ENCODE results near the gene ZNRF1. TPM values are rescaled to one million over a fixed set of nuclear protein-coding genes. Genes with fewer than 3 reads are reported as not detected.

The ZNRF1 gene
- polyA plus RNA-seq, 2 of the 4 experiments (the other 2 are of a cell fraction), result 18.6 to 22.6 TPM

DNA sequence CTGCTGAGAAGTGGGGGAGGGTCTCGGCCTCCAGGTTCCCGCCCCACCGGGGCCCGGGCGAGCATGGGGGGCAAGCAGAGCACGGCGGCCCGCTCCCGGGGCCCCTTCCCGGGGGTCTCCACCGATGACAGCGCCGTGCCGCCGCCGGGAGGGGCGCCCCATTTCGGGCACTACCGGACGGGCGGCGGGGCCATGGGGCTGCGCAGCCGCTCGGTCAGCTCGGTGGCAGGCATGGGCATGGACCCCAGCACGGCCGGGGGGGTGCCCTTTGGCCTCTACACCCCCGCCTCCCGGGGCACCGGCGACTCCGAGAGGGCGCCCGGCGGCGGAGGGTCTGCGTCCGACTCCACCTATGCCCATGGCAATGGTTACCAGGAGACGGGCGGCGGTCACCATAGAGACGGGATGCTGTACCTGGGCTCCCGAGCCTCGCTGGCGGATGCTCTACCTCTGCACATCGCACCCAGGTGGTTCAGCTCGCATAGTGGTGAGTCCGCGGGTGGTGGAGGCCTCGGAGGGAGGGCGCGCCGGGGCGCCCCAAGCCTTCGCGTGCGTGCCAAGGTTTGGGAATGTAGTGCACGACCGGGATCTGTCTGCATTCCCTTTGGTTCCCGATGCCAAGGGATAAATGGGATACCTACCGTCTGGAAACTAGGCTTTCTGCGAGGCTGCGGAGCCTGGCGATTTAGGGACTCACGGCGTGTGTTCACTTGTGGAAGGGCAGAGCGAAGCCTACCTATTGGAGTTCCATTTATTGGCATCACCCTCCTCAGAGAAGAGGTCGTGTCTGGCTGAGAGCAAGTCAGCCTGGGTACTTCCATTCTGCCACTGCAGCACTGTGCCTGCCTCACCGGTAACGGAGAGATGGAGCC, 1.0 kb downstream of the ZNRF1 start:
- peak overlapping the region; percentile 69 for H3K4me2 ChIP-seq
- DNase-seq (ENCODE audit: low read depth in 1 of 2, low spot score in 1 of 2) (no peak), FAIRE-seq (no peak), ATAC-seq (peak; percentile 37 to 53; a peak in 5 of 6 replicates)
- TF ChIP-seq RFX5 (IDR thresholded peaks at IDR 0.05) (no peak), RNF2 (IDR thresholded peaks at IDR 0.05; ENCODE audit: borderline replicate concordance, low read depth) (peak; percentile 26; the same call in 1 of the 2 replicates), KDM1A (IDR thresholded peaks at IDR 0.05; ENCODE audit: low read depth) (no peak), CBX2 (IDR thresholded peaks at IDR 0.05; ENCODE audit: borderline replicate concordance, low read depth) (no peak)
- TF ChIP-seq, protein P1, sequence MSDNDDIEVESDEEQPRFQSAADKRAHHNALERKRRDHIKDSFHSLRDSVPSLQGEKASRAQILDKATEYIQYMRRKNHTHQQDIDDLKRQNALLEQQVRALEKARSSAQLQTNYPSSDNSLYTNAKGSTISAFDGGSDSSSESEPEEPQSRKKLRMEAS (IDR thresholded peaks at IDR 0.05), result peak; percentile 18; the same call in 1 of the 2 replicates
- no peaks in the 10 kb centered on the region for H3K9me3 ChIP-seq
- POLR2A ChIA-PET, result interaction anchor here (1.5 to 2.4 kb wide), 3 partner anchors 15 to 111 kb away, joined by 6 to 14 read pairs (median 14); partner anchors contain the start of gene WDR59
- peak overlapping the region; percentile 80 for H3K4me3 ChIP-seq
- H3K4me1 ChIP-seq, result peaks cover 21% of the 10 kb centered on the region
- WGBS (ENCODE audit: missing lambda C conversion rate), result 31% methylated on average over 17 of the region's 71 CpGs
- CTCF ChIA-PET, result interaction anchor here (1.1 to 9.2 kb wide), 11 partner anchors 10 to 146 kb away, joined by 3 to 252 read pairs (median 8); partner anchors contain the start of gene LDHD
- H3K27ac ChIP-seq, result peak overlapping the region; percentile 92 to 98

DNA sequence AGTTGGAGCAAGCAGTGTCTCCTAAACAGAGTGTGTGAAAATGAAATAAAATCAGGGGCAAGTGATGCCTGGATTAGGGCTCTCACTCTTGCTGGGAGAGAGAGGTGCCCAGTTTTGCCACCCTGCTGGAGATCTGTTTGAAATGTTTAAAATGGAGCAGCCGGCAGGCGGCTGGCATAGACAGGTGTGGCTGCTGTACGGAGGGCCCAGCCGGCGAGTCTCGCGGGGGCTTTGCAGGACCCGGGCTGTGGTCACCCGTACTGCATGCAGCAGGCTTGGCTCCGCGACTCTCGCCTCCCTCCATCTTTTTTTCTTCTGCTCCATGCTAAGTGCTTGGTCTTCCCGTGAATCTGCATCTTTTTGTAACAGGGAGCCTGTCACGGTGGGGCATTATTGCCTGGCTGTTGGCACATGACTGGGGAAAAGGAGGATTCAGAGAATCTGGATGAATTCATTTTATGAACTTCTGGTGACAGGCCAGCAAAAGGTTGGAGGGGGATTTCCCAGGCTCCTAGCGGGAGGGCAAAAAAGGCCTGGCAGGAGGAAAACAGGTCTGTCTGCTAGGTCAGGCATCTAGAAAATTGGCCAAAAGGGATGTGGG, 1.8 kb downstream of the ZNRF1 start:
- no peak for TF ChIP-seq HOXB13 (CRISPR knock-in tag; IDR thresholded peaks at IDR 0.05; ENCODE audit: low read depth)
- TF ChIP-seq CHD4 (IDR thresholded peaks at IDR 0.05; ENCODE audit: borderline replicate concordance), result no peak
- TF ChIP-seq FOSL2 (IDR thresholded peaks at IDR 0.05), result no peak
- TF ChIP-seq FOSL2 (CRISPR knock-in tag; IDR thresholded peaks at IDR 0.05), result no peak
- no peak for TF ChIP-seq RCOR1 (IDR thresholded peaks at IDR 0.05; ENCODE audit: low read depth, low read length)
- no peak for TF ChIP-seq RFX5 (IDR thresholded peaks at IDR 0.05)
- TF ChIP-seq POLR2A (IDR thresholded peaks at IDR 0.05; ENCODE audit: low read length), result no peak
- TF ChIP-seq HOXB5 (CRISPR knock-in tag; IDR thresholded peaks at IDR 0.05), result no peak
- no peak for TF ChIP-seq ZSCAN20 (CRISPR knock-in tag; IDR thresholded peaks at IDR 0.05)
- TF ChIP-seq, protein P2, sequence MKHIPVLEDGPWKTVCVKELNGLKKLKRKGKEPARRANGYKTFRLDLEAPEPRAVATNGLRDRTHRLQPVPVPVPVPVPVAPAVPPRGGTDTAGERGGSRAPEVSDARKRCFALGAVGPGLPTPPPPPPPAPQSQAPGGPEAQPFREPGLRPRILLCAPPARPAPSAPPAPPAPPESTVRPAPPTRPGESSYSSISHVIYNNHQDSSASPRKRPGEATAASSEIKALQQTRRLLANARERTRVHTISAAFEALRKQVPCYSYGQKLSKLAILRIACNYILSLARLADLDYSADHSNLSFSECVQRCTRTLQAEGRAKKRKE (CRISPR knock-in tag; IDR thresholded peaks at IDR 0.05; ENCODE audit: low read depth), result no peak
- no peak for TF ChIP-seq JUN (IDR thresholded peaks at IDR 0.05)
- TF ChIP-seq, protein P3, sequence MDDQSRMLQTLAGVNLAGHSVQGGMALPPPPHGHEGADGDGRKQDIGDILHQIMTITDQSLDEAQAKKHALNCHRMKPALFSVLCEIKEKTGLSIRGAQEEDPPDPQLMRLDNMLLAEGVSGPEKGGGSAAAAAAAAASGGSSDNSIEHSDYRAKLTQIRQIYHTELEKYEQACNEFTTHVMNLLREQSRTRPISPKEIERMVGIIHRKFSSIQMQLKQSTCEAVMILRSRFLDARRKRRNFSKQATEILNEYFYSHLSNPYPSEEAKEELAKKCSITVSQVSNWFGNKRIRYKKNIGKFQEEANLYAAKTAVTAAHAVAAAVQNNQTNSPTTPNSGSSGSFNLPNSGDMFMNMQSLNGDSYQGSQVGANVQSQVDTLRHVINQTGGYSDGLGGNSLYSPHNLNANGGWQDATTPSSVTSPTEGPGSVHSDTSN (IDR thresholded peaks at IDR 0.05), result no peak
- TF ChIP-seq, protein P4, sequence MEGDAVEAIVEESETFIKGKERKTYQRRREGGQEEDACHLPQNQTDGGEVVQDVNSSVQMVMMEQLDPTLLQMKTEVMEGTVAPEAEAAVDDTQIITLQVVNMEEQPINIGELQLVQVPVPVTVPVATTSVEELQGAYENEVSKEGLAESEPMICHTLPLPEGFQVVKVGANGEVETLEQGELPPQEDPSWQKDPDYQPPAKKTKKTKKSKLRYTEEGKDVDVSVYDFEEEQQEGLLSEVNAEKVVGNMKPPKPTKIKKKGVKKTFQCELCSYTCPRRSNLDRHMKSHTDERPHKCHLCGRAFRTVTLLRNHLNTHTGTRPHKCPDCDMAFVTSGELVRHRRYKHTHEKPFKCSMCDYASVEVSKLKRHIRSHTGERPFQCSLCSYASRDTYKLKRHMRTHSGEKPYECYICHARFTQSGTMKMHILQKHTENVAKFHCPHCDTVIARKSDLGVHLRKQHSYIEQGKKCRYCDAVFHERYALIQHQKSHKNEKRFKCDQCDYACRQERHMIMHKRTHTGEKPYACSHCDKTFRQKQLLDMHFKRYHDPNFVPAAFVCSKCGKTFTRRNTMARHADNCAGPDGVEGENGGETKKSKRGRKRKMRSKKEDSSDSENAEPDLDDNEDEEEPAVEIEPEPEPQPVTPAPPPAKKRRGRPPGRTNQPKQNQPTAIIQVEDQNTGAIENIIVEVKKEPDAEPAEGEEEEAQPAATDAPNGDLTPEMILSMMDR (IDR thresholded peaks at IDR 0.05), result no peak
- TF ChIP-seq ZFP36 (IDR thresholded peaks at IDR 0.05; ENCODE audit: borderline replicate concordance, partially characterized antibody), result no peak
- no peak for TF ChIP-seq NFE2L2 (conservative IDR thresholded peaks at IDR 0.05; ENCODE audit: low read length)
- TF ChIP-seq HOXA7 (CRISPR knock-in tag; IDR thresholded peaks at IDR 0.05), result no peak
- no peak for TF ChIP-seq CEBPB (IDR thresholded peaks at IDR 0.05)
- no peak for TF ChIP-seq EHMT2 (IDR thresholded peaks at IDR 0.05; ENCODE audit: low read depth)
- no peak for TF ChIP-seq KDM1A (IDR thresholded peaks at IDR 0.05; ENCODE audit: low read depth)
- no peak for TF ChIP-seq NR3C1 (IDR thresholded peaks at IDR 0.05)
- Histone ChIP-seq H3K27ac (peak overlapping the region in 1 of 2 experiments; percentile 98; a peak in 2 of 6 replicates), H3K4me2 (peak overlapping the region; percentile 69), H3K4me1 (peaks cover 21% of the 10 kb centered on the region), H3K4me3 (peak overlapping the region; percentile 80), H3K9me3 (no peaks in the 10 kb centered on the region)
- ChIA-PET POLR2A (no interaction called here), CTCF (interaction anchor here (1.4 to 9.2 kb wide), 3 partner anchors 28 to 113 kb away, joined by 4 to 252 read pairs (median 92); partner anchors contain the start of gene LDHD)
- WGBS (ENCODE audit: missing lambda C conversion rate), result 84% methylated on average over 15 of the region's 15 CpGs
- DNase-seq (ENCODE audit: low read depth in 1 of 2, low spot score in 1 of 2) (no peak), ATAC-seq (peak in 1 of 2 experiments; percentile 2; a peak in 1 of 6 replicates), FAIRE-seq (no peak)

All from A549 (cell line).